NCI-H2081 treated with DMSO at 0.1 percent for 48 hours (cell line): ENCODE measurements around the gene CFAP100.

Experiments used
- DNase-seq: peaks from one replicate; lab custom pipeline; 2025; lab: John Stamatoyannopoulos, UW

Gene CFAP100

GRCh38 chr3:126394179-126394976, at the start of gene CFAP100:
Gene CFAP100, plus strand, starts transcription at chr3:126394909. Its CDS starts 1,092 bp downstream, at chr3:126396001.
- no peak for DNase-seq

GRCh38 chr3:126345231-126345630, 49.5 kb upstream of the CFAP100 start:
- DNase-seq, result no peak

GRCh38 chr3:126345641-126346460, 48.9 kb upstream of the CFAP100 start:
- DNase-seq, result no peak

- DNase-seq, result no peak
Observed at GRCh38 chr3:126346466-126346865, 48.2 kb upstream of the CFAP100 start.

GRCh38 chr3:126347543-126348161, 47.1 kb upstream of the CFAP100 start:
- no peak for DNase-seq

GRCh38 chr3:126348308-126348920, 46.3 kb upstream of the CFAP100 start:
- no peak for DNase-seq

- no peak for DNase-seq
Observed at GRCh38 chr3:126349071-126349470, 45.6 kb upstream of the CFAP100 start.

- no peak for DNase-seq
Observed at GRCh38 chr3:126349611-126350501, 44.9 kb upstream of the CFAP100 start.

GRCh38 chr3:126350502-126351085, 44.1 kb upstream of the CFAP100 start:
- no peak for DNase-seq

GRCh38 chr3:126351086-126351770, 43.5 kb upstream of the CFAP100 start:
- no peak for DNase-seq

- no peak for DNase-seq
Observed at GRCh38 chr3:126351771-126352475, 42.8 kb upstream of the CFAP100 start.

GRCh38 chr3:126352476-126353454, 41.9 kb upstream of the CFAP100 start:
- no peak for DNase-seq

GRCh38 chr3:126353694-126354321, 40.9 kb upstream of the CFAP100 start:
- no peak for DNase-seq

- no peak for DNase-seq
Observed at GRCh38 chr3:126354776-126355175, 39.9 kb upstream of the CFAP100 start.

GRCh38 chr3:126355251-126355650, 39.5 kb upstream of the CFAP100 start:
- DNase-seq, result no peak

- DNase-seq, result no peak
Observed at GRCh38 chr3:126355777-126356372, 38.8 kb upstream of the CFAP100 start.
